IPS-18c (cell line): Measurements from ENCODE around the gene ZEB1.
"Not testable (repeated sequence)": the region's sequence is repeated elsewhere in the genome, so short reads cannot be mapped to it uniquely, and the experiment has no call there.

Source experiments
- H3K4me3 ChIP-seq: 2 replicates; pipeline ENCODE4 v1.7.0; 2013; ENCODE audit warnings: low read depth, mild to moderate bottlenecking, low read length, moderate library complexity; ENCODE audit not compliant: insufficient read depth
- H3K9me3 ChIP-seq: one replicate; pipeline ENCODE4 v1.6.1; 2013; ENCODE audit warnings: mild to moderate bottlenecking, low read length, moderate library complexity; ENCODE audit not compliant: control insufficient read depth, insufficient read depth

ZEB1 gene

GRCh38 chr10:31352436-31353226, 33.6 kb downstream of the ZEB1 start:
- H3K4me3 ChIP-seq = no peak overlapping the region
- H3K9me3 ChIP-seq = no peaks in the 10 kb centered on the region

DNA sequence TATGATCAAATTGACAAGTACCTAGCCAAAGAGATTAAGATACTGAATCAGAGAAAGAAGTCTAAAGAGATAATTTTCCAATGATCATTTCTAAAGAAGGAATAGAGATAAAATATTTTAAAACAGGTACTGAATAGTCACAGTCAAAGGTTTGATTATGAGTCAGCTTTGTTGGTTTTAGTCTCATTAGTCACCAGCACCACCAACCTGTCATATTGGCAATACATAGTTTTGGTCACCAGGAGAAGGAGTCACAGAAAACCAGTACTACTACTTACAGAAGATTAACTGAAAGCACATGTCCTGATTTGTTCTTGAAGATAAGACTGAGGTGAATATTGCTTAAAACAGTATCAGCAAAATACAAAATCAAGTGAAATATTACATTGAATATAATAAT, 34.6 kb downstream of the ZEB1 start:
- Histone ChIP-seq H3K9me3 (no peaks in the 10 kb centered on the region), H3K4me3 (no peak overlapping the region)

DNA sequence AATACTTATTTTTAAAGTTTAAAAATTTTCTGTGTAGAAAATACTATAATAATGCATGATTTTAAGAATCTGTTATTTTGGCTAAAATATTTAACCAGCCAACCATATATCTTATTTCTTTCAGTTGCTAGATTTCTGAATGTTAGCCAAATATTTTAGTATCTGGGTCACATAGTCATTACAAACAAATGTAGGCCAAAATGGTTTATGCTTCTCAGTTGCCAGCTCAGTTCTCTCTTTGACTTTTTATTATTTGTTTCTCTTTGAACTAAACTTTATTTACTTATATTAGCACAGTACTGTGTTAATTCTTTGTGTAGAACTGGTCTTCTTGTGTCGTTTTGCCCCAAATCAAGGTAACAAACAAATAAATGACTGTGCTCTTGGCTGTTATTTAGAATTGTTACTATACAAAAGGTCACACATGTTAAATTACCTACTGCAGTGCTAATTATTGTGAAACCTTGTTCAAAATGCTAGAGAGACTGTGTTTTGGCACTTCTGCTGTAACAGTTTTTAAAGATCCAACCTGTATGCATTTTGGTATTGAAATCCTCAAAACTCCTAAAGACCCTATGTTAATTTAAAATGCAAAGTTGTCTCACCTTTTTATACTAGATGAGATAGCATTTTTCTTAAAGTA, 39.8 kb downstream of the ZEB1 start:
- H3K9me3 ChIP-seq = peaks cover 10% of the 10 kb centered on the region
- H3K4me3 ChIP-seq = no peak overlapping the region

DNA sequence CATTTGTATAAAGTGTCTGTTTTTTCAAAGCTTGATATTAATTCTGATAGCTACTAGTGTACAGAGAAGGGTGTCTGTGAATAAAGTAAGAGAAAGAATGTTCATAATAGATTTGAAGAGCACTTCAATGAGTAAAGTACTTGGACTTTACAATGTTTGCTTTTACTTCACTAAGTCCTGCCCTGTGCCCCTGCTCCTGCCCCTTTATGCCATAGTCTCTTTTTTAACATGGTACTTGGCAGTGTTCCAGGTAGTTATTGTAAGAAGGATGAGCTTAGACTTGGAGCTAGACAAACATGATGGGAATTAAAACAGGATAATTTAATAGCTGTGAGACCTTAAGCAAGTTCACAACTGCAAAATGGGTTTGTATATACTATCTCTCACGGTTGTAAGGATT, 41.0 kb downstream of the ZEB1 start:
- no peak overlapping the region for H3K4me3 ChIP-seq
- peaks cover 10% of the 10 kb centered on the region for H3K9me3 ChIP-seq

DNA sequence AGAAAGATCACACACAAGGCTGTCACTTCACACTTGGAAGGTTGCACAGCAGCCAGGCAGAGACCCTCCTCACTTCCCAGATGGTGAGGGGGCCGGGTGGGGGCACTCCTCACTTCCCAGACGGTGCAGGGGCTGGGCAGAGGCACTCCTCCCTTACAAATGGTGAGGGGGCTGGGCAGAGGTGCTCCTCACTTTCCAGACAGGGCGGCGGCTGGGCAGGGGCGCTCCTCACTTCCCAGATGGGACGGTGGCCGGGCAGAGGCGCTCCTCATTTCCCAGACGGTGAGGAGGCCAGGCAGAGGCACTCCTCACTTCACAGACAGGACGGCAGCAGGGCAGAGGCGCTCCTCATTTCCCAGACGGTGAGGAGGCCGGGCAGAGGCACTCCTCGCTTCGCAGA, 42.5 kb downstream of the ZEB1 start:
- H3K4me3 ChIP-seq = not testable (repeated sequence)
- peaks cover 10% of the 10 kb centered on the region for H3K9me3 ChIP-seq

DNA sequence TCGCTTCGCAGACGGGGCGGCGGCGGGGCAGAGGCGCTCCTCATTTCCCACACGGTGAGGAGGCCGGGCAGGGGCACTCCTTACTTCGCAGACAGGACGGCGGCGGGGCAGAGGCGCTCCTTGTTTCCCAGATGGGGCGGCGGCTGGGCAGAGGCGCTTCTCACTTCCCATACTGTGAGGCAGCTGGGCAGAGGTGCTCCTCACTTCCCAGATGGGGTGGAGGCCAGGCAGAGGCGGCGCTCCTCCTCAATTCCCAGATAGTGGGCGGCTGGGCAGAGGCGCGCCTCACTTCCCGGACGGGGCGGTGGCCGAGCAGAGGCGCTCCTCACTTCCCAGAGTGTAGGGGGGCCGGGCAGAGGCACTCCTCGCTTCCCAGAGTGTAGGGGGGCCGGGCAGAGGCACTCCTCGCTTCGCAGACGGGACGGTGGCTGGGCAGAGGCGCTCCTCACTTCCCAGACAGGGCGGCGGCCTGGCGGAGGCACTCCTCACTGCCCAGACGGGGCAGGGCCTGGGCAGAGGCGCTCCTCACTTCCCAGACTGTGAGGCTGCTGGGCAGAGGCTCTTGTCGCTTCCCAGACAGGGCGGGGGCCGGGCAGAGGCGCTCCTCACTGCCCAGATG, 43.1 kb downstream of the ZEB1 start:
- no peak overlapping the region for H3K4me3 ChIP-seq
- peaks cover 10% of the 10 kb centered on the region for H3K9me3 ChIP-seq

DNA sequence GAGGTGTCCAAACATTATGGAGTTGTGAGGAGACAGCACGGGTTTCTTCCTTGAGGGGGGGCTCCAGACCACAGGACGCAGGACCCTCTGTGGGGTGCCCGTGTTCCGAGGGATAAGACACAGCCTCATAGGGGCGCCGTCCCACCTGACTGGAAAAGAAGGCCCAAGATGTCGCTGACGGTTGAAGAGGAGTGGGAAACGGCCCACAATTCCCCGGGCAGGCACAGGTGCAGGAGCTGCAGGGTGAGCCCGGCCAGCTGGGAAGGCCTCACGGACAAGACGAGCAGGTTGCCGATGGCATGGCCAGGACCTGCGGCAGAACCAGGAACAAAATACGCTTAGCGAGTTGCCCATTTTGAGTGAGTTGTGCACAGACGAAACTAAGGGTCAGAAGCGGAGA, 44.7 kb downstream of the ZEB1 start:
- H3K9me3 ChIP-seq = peaks cover 10% of the 10 kb centered on the region
- H3K4me3 ChIP-seq = not testable (repeated sequence)

- H3K9me3 ChIP-seq = peaks cover 10% of the 10 kb centered on the region
- not testable (repeated sequence) for H3K4me3 ChIP-seq
These were observed 45.2 kb downstream of the ZEB1 start for GRCh38 chr10:31364238-31364637.

DNA sequence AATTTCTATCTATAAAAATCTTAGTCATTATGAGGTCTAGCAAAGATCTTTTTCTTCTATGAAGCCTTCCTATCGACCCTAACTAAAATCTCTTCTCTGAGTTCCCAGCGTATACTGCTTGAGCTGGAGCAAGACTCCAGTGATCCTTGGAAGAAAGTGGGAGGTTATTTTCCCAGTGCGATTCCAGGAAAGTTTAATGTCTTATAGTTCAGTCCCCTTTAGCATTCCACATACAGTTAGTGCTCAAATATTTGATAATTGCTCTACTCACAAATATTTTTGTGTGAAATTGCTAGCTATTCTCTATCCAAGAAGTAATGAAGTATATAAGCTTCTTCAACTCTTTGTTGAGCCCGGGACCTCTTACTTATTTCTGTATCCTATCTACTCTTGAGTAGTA, 47.7 kb downstream of the ZEB1 start:
- H3K9me3 ChIP-seq = peaks cover 10% of the 10 kb centered on the region

DNA sequence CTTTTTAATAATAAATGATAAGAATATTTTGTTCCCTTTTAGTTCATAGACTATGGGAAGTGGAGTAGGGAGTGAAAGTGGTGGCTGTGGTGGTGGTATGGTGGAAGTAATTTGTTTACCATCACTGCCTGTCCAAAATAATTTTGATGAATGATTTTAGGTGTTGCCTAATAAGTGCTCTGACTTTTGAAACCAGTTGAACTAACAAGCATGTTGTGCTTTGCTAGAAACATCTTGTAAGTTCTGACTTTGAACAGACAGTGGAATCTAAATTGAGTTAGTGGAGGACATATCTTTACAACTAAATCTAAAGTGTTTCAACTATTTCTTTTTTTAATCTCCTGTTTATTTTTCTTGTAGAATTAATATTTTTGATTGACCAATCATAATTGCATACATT, 49.7 kb downstream of the ZEB1 start:
- Histone ChIP-seq H3K4me3 (no peak overlapping the region), H3K9me3 (peaks cover under 1% of the 10 kb centered on the region)

More for the DNA sequence above, 47.7 kb downstream of the ZEB1 start:
- no peak overlapping the region for H3K4me3 ChIP-seq

GRCh38 chr10:31372439-31372838, 53.4 kb downstream of the ZEB1 start:
- Histone ChIP-seq H3K9me3 (no peaks in the 10 kb centered on the region), H3K4me3 (no peak overlapping the region)

DNA sequence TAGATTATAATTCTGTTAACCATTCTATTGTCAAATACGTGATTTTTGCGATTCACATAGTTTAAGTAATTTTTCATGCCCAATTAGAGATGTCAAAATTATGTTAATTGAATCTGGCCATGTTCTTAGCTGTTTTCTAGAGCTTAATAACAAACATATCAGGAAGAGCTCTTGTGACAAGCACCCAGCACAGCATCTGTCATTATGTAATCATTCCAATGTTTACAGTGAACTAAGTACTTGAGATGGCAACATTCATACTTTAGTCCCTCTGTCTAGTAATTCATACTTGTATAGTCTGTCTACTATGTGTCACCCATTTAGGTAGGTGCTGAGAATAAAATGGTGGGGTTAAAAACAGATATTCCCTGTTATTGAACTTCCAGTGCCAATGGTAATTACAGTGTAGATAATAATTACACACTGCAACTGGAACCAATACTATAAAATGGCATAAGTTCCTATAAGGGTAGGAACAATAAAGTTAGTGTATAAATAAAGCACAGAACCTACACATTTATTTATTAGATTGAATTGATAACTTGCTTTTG, 55.2 kb downstream of the ZEB1 start:
- no peaks in the 10 kb centered on the region for H3K9me3 ChIP-seq
- no peak overlapping the region for H3K4me3 ChIP-seq

GRCh38 chr10:31381171-31381570, 62.2 kb downstream of the ZEB1 start:
- H3K4me3 ChIP-seq = no peak overlapping the region
- H3K9me3 ChIP-seq = no peaks in the 10 kb centered on the region

- no peaks in the 10 kb centered on the region for H3K9me3 ChIP-seq
- H3K4me3 ChIP-seq = no peak overlapping the region
These were observed 62.8 kb downstream of the ZEB1 start for GRCh38 chr10:31381766-31382316.

- Histone ChIP-seq H3K4me3 (no peak overlapping the region), H3K9me3 (no peaks in the 10 kb centered on the region)
These were observed 65.0 kb downstream of the ZEB1 start for GRCh38 chr10:31383810-31384588.

- H3K4me3 ChIP-seq = no peak overlapping the region
- H3K9me3 ChIP-seq = no peaks in the 10 kb centered on the region
These were observed 65.6 kb downstream of the ZEB1 start for GRCh38 chr10:31384589-31384949.

DNA sequence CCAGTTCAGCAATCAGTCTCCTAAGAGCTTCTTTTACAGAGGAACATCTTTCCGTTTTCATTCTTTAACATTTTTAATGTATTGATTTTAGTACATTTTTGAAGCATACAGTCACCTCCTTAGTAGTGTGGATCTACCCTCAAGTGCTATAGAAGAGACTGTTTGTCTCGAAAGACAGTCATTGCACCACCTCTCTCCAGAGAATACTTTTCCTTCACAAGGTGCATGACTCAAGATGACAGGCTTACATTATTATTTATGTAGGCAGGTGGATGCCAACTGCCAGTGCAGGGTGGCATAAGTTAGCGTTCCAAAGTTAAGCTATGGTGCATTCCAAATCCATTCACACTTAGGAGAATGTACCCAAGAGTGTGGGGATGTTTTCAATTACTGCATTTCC, 71.8 kb downstream of the ZEB1 start:
- Histone ChIP-seq H3K9me3 (no peaks in the 10 kb centered on the region), H3K4me3 (no peak overlapping the region)
